LNCAP (cell line): ENCODE results near the gene KRTAP9-9.

Experiments
- CTCF ChIP-seq: fragments of 450-650 bp; IDR thresholded peaks from 2 replicates; pipeline ENCODE4 v1.5.1; 2017; ENCODE audit warnings: mild to moderate bottlenecking

The KRTAP9-9 gene

GRCh38 chr17:41301204-41301790 is 46.1 kb downstream of the KRTAP9-9 start:
- TF ChIP-seq CTCF: no peak

DNA sequence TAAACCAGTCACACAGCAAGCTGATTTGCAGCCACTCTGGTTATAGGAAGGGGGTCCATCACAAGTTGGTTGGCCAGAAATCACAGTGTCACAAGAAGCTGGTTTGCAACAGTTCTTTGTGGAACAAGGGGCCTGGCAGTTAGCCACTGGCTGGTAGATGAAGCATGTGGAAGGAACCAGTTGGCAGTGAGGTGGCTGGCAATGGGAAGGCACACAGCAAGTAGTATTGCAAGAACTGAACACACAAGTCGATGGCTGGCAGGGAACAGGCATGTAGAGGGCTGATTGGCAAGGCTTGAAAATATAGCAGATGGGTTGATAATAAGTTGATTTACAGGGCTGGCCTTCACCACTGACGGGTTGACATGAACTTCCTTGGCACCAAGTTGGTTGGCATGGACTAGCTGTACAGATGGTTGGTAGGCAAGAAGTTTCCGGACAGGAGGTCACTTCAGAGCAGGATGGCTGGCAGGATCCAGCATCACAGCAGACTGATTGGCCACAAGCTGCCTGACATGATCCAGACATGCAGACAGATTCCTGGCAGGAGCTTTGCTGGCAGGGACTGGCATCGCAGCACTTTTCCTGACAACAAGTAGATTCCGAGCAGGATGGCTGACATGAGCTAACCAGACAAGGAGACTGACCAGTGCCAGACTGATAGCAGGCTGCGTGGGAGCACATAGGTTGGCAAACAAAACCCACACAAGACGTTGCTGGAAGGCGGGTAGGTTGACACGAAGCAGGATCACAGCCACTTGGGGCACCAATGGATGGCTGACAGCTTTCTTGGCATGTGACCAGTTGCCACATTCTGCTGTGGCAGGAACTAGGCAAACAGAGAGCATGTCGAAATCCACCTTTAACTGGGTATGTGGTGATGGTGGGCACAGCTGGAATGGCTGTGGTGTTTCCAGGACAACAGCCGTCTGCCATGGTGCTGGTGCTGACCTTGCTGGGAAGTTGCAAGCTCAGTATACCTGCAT is 47.0 kb downstream of the KRTAP9-9 start, which contains the start of gene KRTAP29-1:
Gene KRTAP29-1, minus strand, starts transcription at position 936 of the 986 bp plus-strand sequence. Its CDS starts 0 bp downstream, at position 936.
- TF ChIP-seq CTCF: no peak

DNA sequence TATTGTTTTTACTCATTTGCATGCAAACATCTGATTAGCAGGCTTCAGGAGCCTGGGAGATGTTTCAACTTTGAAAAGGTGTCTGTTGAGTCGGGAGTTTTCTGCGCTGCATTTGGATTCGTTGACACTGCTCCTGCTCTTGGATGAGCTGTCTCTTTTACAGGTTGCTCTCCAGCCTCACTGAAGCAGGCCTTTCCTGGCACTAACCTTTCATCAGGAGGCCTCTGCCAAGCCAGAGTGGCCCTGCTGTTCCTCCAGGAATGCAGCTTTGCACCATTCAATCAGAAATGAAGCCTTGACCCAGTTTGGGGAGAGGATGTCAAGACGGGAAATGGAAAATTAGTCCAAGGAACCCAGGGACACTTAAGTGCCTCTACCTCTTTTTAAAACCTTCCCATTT is 47.8 kb downstream of the KRTAP9-9 start:
- no peak for TF ChIP-seq CTCF

DNA sequence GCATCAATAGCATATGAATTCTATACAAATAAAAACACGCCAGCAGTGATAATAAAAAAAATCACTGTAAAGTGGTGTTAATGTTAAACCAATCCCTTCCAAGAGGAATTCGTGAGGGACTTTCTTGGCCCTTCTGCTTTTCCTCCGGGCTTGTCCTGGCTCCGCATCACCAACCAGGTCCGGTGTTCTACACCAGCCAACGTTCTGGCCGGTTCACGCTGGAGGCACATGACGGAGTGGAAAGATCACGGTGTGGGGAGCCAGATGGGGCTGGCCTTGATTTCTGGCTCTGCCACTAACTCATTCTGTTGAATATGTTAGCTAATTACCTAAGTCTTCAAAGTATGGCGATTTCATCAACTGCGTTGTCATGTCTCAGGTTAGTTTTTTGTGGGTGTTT is 48.9 kb downstream of the KRTAP9-9 start:
- no peak for TF ChIP-seq CTCF
